SK-N-SH (cell line): ENCODE data around the gene HEXD. TPM values are rescaled to one million over a fixed set of nuclear protein-coding genes. Genes with fewer than 3 reads are reported as not detected.

Source experiments
- CTCF ChIA-PET: fragments of 300-600, 350-600 bp; formaldehyde crosslinking; extraction: SDS; loops from one replicate; lab custom pipeline; 2021; lab: Yijun Ruan, JAX
- POLR2A ChIA-PET: fragments of 350-600 bp; sonication (Branson Sonifier 250); formaldehyde crosslinking; extraction: SDS; loops from one replicate; lab custom pipeline; 2020; ENCODE audit warnings: antibody characterized with exemption, inconsistent platforms; lab: Yijun Ruan, JAX
- DNase-seq: peaks from one replicate; pipeline ENCODE4 v3.0.0; 2012
- H2AFZ ChIP-seq: fragments of 200-600 bp; sonication (generic); 2 replicates; pipeline ENCODE4 v1.8.1; 2016; ENCODE audit warnings: antibody characterized with exemption, mild to moderate bottlenecking, low read depth
- H3F3A ChIP-seq: fragments of 200-600 bp; sonication (generic); replicated peaks from 2 replicates; pipeline ENCODE3; 2016; ENCODE audit warnings: antibody characterized with exemption, mild to moderate bottlenecking; ENCODE audit not compliant: insufficient read depth
- H3K27ac ChIP-seq, 2 experiments: fragments of 200-500 bp in 1 of 2; fragments of 200-600 bp in 1 of 2; sonication (Bioruptor generic) in 1 of 2; sonication (generic), shearing (Covaris generic) in 1 of 2; 2 replicates each; pipeline versions ENCODE4 v1.5.1 to v1.6.1; 2014 to 2016; ENCODE audit warnings: low read depth in 2 of 2, inconsistent platforms in 1 of 2, low read length in 1 of 2, mild to moderate bottlenecking in 1 of 2, mixed read lengths in 1 of 2
- H3K27me3 ChIP-seq: fragments of 200-600 bp; sonication (generic), shearing (Covaris generic); 2 replicates; pipeline ENCODE4 v1.6.1; 2016; ENCODE audit warnings: mixed run types; ENCODE audit not compliant: insufficient read depth
- H3K36me3 ChIP-seq, 2 experiments: fragments of 200-500 bp in 1 of 2; fragments of 200-600 bp in 1 of 2; sonication (Bioruptor generic) in 1 of 2; sonication (generic) in 1 of 2; replicated peaks in 1 of 2; 2 replicates each; pipeline versions ENCODE3 to v1.5.1; 2014 to 2016; ENCODE audit warnings: low read length in 1 of 2, mild to moderate bottlenecking in 1 of 2; ENCODE audit not compliant: insufficient read depth in 2 of 2, control insufficient read depth in 1 of 2
- H3K4me1 ChIP-seq, 2 experiments: fragments of 200-500 bp in 1 of 2; fragments of 200-600 bp in 1 of 2; sonication (Bioruptor generic) in 1 of 2; sonication (generic), shearing (Covaris generic) in 1 of 2; 2 replicates each; pipeline versions ENCODE4 v1.5.1 to v1.6.1; 2014 to 2016; ENCODE audit warnings: low read depth in 1 of 2, low read length in 1 of 2, mixed run types in 1 of 2; ENCODE audit not compliant: insufficient read depth in 2 of 2, control insufficient read depth in 1 of 2
- H3K4me2 ChIP-seq: fragments of 200-600 bp; sonication (generic), shearing (Covaris generic); 2 replicates; pipeline ENCODE4 v1.6.1; 2017; ENCODE audit warnings: mixed run types
- H3K4me3 ChIP-seq, 2 experiments: fragments of 200-500 bp in 1 of 2; fragments of 200-600 bp in 1 of 2; sonication (Bioruptor generic) in 1 of 2; sonication (generic), shearing (Covaris generic) in 1 of 2; 2 replicates each; pipeline versions ENCODE4 v1.5.1 to v1.8.1; 2014 to 2016; ENCODE audit warnings: low read depth in 2 of 2, inconsistent platforms in 1 of 2, low read length in 1 of 2, mild to moderate bottlenecking in 1 of 2, mixed read lengths in 1 of 2, moderate library complexity in 1 of 2
- H3K79me2 ChIP-seq: fragments of 200-600 bp; sonication (generic); 2 replicates; pipeline ENCODE4 v1.8.1; 2017; ENCODE audit warnings: mild to moderate bottlenecking; ENCODE audit not compliant: insufficient read depth
- H3K9ac ChIP-seq: fragments of 200-600 bp; sonication (generic); 2 replicates; pipeline ENCODE4 v1.6.1; 2017; ENCODE audit warnings: mixed run types
- H3K9me2 ChIP-seq: fragments of 200-600 bp; sonication (generic); 2 replicates; pipeline ENCODE4 v1.6.1; 2017; ENCODE audit warnings: mixed run types
- H3K9me3 ChIP-seq: fragments of 200-600 bp; sonication (generic); 2 replicates; pipeline ENCODE4 v1.6.1; 2017; ENCODE audit warnings: mixed run types, mild to moderate bottlenecking, moderate library complexity
- H4K20me1 ChIP-seq: fragments of 200-600 bp; sonication (generic); 2 replicates; pipeline ENCODE4 v1.6.1; 2017; ENCODE audit warnings: mild to moderate bottlenecking, mixed run types; ENCODE audit not compliant: insufficient read depth
- CHD2 ChIP-seq: fragments of 150-350 bp; IDR thresholded peaks from 2 replicates; pipeline ENCODE4 v1.6.1; 2018; ENCODE audit warnings: low read length; ENCODE audit not compliant: partially characterized antibody
- CTCF ChIP-seq: fragments of 200-600 bp; sonication (generic); IDR thresholded peaks from 2 replicates; pipeline ENCODE4 v1.6.1; 2017; ENCODE audit warnings: antibody characterized with exemption, mild to moderate bottlenecking, moderate library complexity
- ELF1 ChIP-seq: IDR thresholded peaks from 2 replicates; pipeline ENCODE4 v1.4.0; 2012
- EP300 ChIP-seq, 2 experiments: IDR thresholded peaks; 2 replicates each; pipeline versions ENCODE4 v1.4.0 to v1.6.1; 2012; ENCODE audit warnings: borderline replicate concordance in 1 of 2, low read depth in 1 of 2, low read length in 1 of 2
- MEF2A ChIP-seq: IDR thresholded peaks from 2 replicates; pipeline ENCODE4 v1.4.0; 2012; ENCODE audit warnings: low read depth, borderline replicate concordance
- MXI1 ChIP-seq: IDR thresholded peaks from 2 replicates; pipeline ENCODE4 v1.6.1; 2012; ENCODE audit warnings: mild to moderate bottlenecking, low read depth, low read length, improper control_type of control experiment
- NFIC ChIP-seq: IDR thresholded peaks from 2 replicates; pipeline ENCODE4 v1.4.0; 2012; ENCODE audit warnings: borderline replicate concordance
- NRF1 ChIP-seq: IDR thresholded peaks from 2 replicates; pipeline ENCODE4 v1.6.1; 2012; ENCODE audit warnings: low read depth, mild to moderate bottlenecking, low read length
- POLR2AphosphoS5 ChIP-seq: IDR thresholded peaks from 2 replicates; pipeline ENCODE4 v1.6.1; 2012; ENCODE audit warnings: low read depth, low read length
- REST ChIP-seq: IDR thresholded peaks from 2 replicates; pipeline ENCODE4 v1.6.1; 2012; ENCODE audit warnings: mild to moderate bottlenecking, low read depth, low read length, moderate library complexity
- TAF1 ChIP-seq: IDR thresholded peaks from 2 replicates; pipeline ENCODE4 v1.6.1; 2012; ENCODE audit warnings: low read depth, mild to moderate bottlenecking, low read length, moderate library complexity, borderline replicate concordance
- TCF12 ChIP-seq: IDR thresholded peaks from 2 replicates; pipeline ENCODE4 v1.4.0; 2012
- TEAD4 ChIP-seq: IDR thresholded peaks from 2 replicates; pipeline ENCODE4 v1.4.0; 2012; ENCODE audit warnings: mild to moderate bottlenecking, borderline replicate concordance; ENCODE audit not compliant: insufficient read depth
- USF2 ChIP-seq: fragments of 150-350 bp; IDR thresholded peaks from 2 replicates; pipeline ENCODE4 v1.6.1; 2017; ENCODE audit warnings: antibody characterized with exemption, low read length, low read depth, borderline replicate concordance
- WGBS: methylation state at CpG from one replicate; pipeline ENCODE4 v1.1.6; 2017; ENCODE audit warnings: low lambda C conversion rate; 5-methylcytosine and 5-hydroxymethylcytosine counted together
- polyA plus RNA-seq, 3 experiments: library from polyadenylated mRNA; depleted of rRNA; stranded (reverse); fragments of >200 nt; gene quantifications; 2 replicates each; pipeline ENCODE4 v1.2.3, GENCODE V29; 2012

HEXD gene
- polyA plus RNA-seq, 1 of the 3 experiments (the other 2 are of a cell fraction): 38.8 TPM

- Histone ChIP-seq H2AFZ (no peak overlapping the region), H3K9me2 (no peaks in the 10 kb centered on the region), H3K9me3 (no peaks in the 10 kb centered on the region), H3K4me1 (no peaks in the 10 kb centered on the region), H3K36me3 (peaks cover 0 to 5% of the 10 kb centered on the region in 2 experiments), H4K20me1 (no peaks in the 10 kb centered on the region), H3K27ac (no peak overlapping the region), H3K4me3 (no peak overlapping the region), H3K9ac (no peak overlapping the region), H3K79me2 (no peaks in the 10 kb centered on the region), H3F3A (no peaks in the 10 kb centered on the region), H3K27me3 (no peaks in the 10 kb centered on the region), H3K4me2 (no peak overlapping the region)
- TF ChIP-seq CHD2 (no peak), NFIC (no peak), POLR2AphosphoS5 (no peak), MEF2A (no peak), REST (no peak), NRF1 (no peak), MXI1 (no peak), CTCF (no peak), TEAD4 (no peak), USF2 (no peak), EP300 (IDR thresholded peaks at IDR 0.05; ENCODE audit: borderline replicate concordance in 1 of 2, low read depth in 1 of 2, low read length in 1 of 2) (no peak), TAF1 (no peak), ELF1 (no peak), TCF12 (no peak)
- ChIA-PET POLR2A (no interaction called here), CTCF (interaction anchor here (0.6 to 1.6 kb wide), 14 partner anchors 11 to 244 kb away, joined by 3 to 9 read pairs (median 3); no protein-coding TSS in a partner anchor)
- 93% methylated on average over 2 of the region's 2 CpGs for WGBS
- DNase-seq: no peak
Observed at GRCh38 chr17:82424863-82425159, 6.7 kb downstream of the HEXD start.
